Left lung (tissue), 10 donors: ENCODE measurements around the gene ANKLE2. TPM values are rescaled to one million over a fixed set of nuclear protein-coding genes. Genes with fewer than 3 reads are reported as not detected.
"Not testable (repeated sequence)": the region's sequence is repeated elsewhere in the genome, so short reads cannot be mapped to it uniquely, and the experiment has no call there.

Source experiments
- ATAC-seq: fragments of 200-7000 bp; cut with Tn5 transposase; one replicate; pipeline ENCODE4 v1.9.1; 2020; ENCODE audit warnings: moderate library complexity
- DNase-seq, 4 donors: peaks; one replicate each; pipeline ENCODE4 v3.0.0-alpha.2; 2013 to 2020
- H3K27ac ChIP-seq, 2 donors: fragments of 200-600 bp; sonication (generic) in 1 of 2; one replicate each; pipeline versions ENCODE4 v1.5.0 to v1.8.0; 2020 to 2021
- H3K27me3 ChIP-seq, 2 donors: fragments of 200-600 bp; sonication (generic) in 1 of 2; one replicate each; pipeline versions ENCODE4 v1.5.0 to v1.8.0; 2020 to 2021
- H3K36me3 ChIP-seq, 2 donors: fragments of 200-600 bp; sonication (generic) in 1 of 2; one replicate each; pipeline versions ENCODE4 v1.5.0 to v1.8.0; 2020 to 2021
- H3K4me1 ChIP-seq, 2 donors: fragments of 200-600 bp; one replicate each; pipeline ENCODE4 v1.8.0; 2021
- H3K4me3 ChIP-seq, 2 donors: fragments of 200-600 bp; sonication (generic) in 1 of 2; one replicate each; pipeline versions ENCODE4 v1.5.0 to v1.8.0; 2020 to 2021; ENCODE audit warnings: mild to moderate bottlenecking in 1 of 2
- H3K9me3 ChIP-seq, 2 donors: fragments of 200-600 bp; sonication (generic) in 1 of 2; one replicate each; pipeline versions ENCODE4 v1.5.0 to v1.8.0; 2020 to 2021
- intact Hi-C, 2 donors: fragments of 100-400 bp; cut with DNase I; formaldehyde crosslinking; loops; one replicate each; pipeline versions ENCODE4 v1.11.2 to v1.14.2; 2022
- polyA plus RNA-seq, 6 donors: library from polyadenylated mRNA; unstranded; fragments of 120-200 nt; gene quantifications; one replicate each; pipeline ENCODE4 v1.2.1, GENCODE V29; 2013; ENCODE audit not compliant: insufficient read length in 6 of 6
- total RNA-seq, 2 donors: library from RNA; stranded (reverse); fragmentation: NEBNext Ultra II Directional; extraction: Animal tissue kit (Norgen Biotek cat#: 25700); gene quantifications; one replicate each; pipeline ENCODE4 v1.2.1, GENCODE V29; 2021
- TF ChIP-seq, protein P1 (sequence below), 2 donors: fragments of 200-600 bp; sonication (generic) in 1 of 2; IDR thresholded peaks; one replicate each; pipeline versions ENCODE4 v1.5.0 to v1.8.0; 2021; ENCODE audit warnings: antibody characterized with exemption in 2 of 2
- donor health status: DM: no; HTN: yes; CAD: no.
- donor health status: DM: no; HTN: no; CAD: no.

ANKLE2 gene
- total and polyA plus RNA-seq, 8 donors, result 59.3 to 84.9 (median 78.1) TPM

- no peak overlapping the region for H3K27ac ChIP-seq
- intact Hi-C loops, result no loop called here
- no peaks in the 10 kb centered on the region for H3K4me1 ChIP-seq
- no peaks in the 10 kb centered on the region for H3K27me3 ChIP-seq
- no peaks in the 10 kb centered on the region for H3K9me3 ChIP-seq
- TF ChIP-seq, protein P1, sequence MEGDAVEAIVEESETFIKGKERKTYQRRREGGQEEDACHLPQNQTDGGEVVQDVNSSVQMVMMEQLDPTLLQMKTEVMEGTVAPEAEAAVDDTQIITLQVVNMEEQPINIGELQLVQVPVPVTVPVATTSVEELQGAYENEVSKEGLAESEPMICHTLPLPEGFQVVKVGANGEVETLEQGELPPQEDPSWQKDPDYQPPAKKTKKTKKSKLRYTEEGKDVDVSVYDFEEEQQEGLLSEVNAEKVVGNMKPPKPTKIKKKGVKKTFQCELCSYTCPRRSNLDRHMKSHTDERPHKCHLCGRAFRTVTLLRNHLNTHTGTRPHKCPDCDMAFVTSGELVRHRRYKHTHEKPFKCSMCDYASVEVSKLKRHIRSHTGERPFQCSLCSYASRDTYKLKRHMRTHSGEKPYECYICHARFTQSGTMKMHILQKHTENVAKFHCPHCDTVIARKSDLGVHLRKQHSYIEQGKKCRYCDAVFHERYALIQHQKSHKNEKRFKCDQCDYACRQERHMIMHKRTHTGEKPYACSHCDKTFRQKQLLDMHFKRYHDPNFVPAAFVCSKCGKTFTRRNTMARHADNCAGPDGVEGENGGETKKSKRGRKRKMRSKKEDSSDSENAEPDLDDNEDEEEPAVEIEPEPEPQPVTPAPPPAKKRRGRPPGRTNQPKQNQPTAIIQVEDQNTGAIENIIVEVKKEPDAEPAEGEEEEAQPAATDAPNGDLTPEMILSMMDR (IDR thresholded peaks at IDR 0.05), result no peak
- DNase-seq (peak in 1 of 4 donors; percentile 57), ATAC-seq (no peak)
- no peak overlapping the region for H3K4me3 ChIP-seq
- H3K36me3 ChIP-seq, result peaks cover 4 to 100% of the 10 kb centered on the region in 2 donors
These were observed 37.2 kb upstream of the ANKLE2 start for GRCh38 chr12:132798836-132799235.

GRCh38 chr12:132797820-132798570 is 36.4 kb upstream of the ANKLE2 start:
- no peak for ATAC-seq
- Histone ChIP-seq H3K4me1 (no peaks in the 10 kb centered on the region), H3K27me3 (no peaks in the 10 kb centered on the region), H3K4me3 (no peak overlapping the region), H3K36me3 (peaks cover 4 to 96% of the 10 kb centered on the region in 2 donors), H3K27ac (no peak overlapping the region), H3K9me3 (no peaks in the 10 kb centered on the region)
- intact Hi-C loops, result no loop called here
- no peak for DNase-seq
- TF ChIP-seq, protein P1 (IDR thresholded peaks at IDR 0.05), result no peak

- ATAC-seq (no peak), DNase-seq (peak in 1 of 4 donors; percentile 51)
- no peak overlapping the region for H3K4me3 ChIP-seq
- H3K36me3 ChIP-seq, result peaks cover 4 to 86% of the 10 kb centered on the region in 2 donors
- no peaks in the 10 kb centered on the region for H3K4me1 ChIP-seq
- intact Hi-C loops, result no loop called here
- no peaks in the 10 kb centered on the region for H3K9me3 ChIP-seq
- H3K27ac ChIP-seq, result no peak overlapping the region
- TF ChIP-seq, protein P1 (IDR thresholded peaks at IDR 0.05), result no peak
- no peaks in the 10 kb centered on the region for H3K27me3 ChIP-seq
These were observed 34.2 kb upstream of the ANKLE2 start for GRCh38 chr12:132795847-132796246.

DNA sequence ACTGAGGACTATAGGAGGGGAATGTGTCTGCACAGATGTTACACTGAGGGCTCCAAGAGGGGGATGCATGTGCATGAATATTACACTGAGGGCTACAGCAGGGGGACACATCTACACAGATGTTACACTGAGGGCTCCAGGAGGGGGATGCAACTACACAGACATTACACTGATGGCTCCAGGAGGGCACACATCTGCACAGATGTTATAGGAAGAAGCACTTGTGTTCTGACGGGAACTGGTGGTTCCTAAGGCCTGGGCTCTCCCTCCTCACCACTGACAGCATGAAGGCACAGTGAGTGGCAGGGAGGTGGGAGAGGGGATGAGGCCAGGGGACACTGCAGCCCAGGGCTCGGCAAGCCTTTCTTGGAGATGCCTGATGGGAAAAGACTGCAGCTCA is 30.3 kb upstream of the ANKLE2 start:
- DNase-seq, H3K9me3 ChIP-seq, H3K4me3 ChIP-seq, H3K27me3 ChIP-seq, ATAC-seq, intact Hi-C loops, H3K27ac ChIP-seq, H3K4me1 ChIP-seq: not testable (repeated sequence)
- peaks cover 4 to 82% of the 10 kb centered on the region in 2 donors for H3K36me3 ChIP-seq

GRCh38 chr12:132789099-132789471 is 27.5 kb upstream of the ANKLE2 start:
- intact Hi-C loops, result no loop called here
- TF ChIP-seq, protein P1 (IDR thresholded peaks at IDR 0.05), result no peak
- H3K36me3 ChIP-seq, result peaks cover 0 to 82% of the 10 kb centered on the region in 2 donors
- DNase-seq (no peak), ATAC-seq (no peak)
- H3K27ac ChIP-seq, result no peak overlapping the region
- H3K4me1 ChIP-seq, result no peaks in the 10 kb centered on the region
- H3K4me3 ChIP-seq, result no peak overlapping the region
- H3K27me3 ChIP-seq, result no peaks in the 10 kb centered on the region
- no peaks in the 10 kb centered on the region for H3K9me3 ChIP-seq
